DLD1 (cell line): Measurements from ENCODE around the gene PXMP4.
"Not testable (repeated sequence)": the region's sequence is repeated elsewhere in the genome, so short reads cannot be mapped to it uniquely, and the experiment has no call there.

Source experiments
- in situ Hi-C: cut with HindIII; loops from 2 replicates; pipeline ENCODE4 v1.10.0; 2017; ENCODE audit warnings: low sequenced_read_pairs

Gene PXMP4

DNA sequence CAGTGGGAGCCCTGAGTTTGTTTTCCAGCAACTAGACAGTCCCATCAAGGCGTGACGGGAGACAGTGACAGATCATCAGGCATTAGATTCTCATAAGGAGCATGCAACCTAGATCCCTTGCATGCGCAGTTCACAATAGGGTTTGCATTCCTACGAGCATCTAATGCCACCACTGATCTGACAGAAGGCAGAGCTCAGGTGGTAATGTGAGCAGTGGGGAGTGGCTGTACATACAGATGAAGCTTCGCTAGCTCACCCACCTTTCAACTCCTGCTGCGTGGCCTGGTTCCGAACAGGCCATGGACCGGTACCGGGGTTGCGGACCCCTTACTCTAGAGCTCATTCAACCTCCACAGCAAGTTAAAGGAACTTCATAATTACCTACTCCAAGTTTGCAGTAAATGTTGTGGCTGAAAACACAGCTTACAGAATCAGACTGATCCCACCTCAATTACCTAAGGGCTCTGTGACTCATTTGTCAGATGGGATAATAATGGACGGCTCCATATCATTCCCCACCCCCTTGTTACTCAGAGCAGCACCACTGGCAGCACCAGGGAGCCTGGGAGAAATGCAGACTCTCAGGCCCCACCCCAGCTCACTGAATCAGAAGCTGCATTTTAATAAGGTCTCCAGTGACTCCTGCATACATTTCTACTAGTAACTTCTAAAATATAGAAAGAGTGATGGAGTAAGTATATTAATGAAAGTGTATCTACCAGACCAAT lies 15.7 kb downstream of the PXMP4 start:
- in situ Hi-C loops = no loop called here

DNA sequence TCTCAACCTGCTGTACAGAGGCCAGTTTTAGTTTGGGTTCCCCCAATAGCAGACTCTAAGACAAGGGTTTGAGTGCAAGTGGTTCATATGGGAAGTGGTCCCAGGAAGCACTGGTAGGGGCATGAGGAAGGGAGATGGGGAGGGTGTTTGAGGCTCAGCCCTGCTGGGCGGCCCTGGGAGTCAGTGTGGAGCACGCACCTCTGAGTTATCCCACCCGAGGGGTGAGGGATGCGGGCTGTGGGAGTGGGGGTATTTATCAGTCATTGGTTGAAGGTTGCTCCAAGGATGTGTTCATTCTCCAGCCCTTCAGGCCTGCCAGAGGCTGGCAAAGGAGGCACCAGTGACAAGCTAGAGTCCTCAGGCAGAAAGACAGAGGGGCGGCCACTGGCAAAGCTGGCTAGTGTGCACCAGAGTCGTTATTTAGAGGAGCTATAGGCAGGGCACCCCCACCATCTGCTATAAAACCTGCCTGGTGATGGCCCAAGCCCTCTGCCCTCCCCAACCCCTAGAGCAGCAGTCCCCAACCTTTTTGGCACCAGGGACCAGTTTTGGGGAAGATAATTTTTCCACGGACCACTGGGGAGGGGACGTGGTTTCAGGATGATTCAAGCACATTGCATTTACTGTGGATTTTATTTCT lies 16.5 kb downstream of the PXMP4 start:
- in situ Hi-C loops = no loop called here

DNA sequence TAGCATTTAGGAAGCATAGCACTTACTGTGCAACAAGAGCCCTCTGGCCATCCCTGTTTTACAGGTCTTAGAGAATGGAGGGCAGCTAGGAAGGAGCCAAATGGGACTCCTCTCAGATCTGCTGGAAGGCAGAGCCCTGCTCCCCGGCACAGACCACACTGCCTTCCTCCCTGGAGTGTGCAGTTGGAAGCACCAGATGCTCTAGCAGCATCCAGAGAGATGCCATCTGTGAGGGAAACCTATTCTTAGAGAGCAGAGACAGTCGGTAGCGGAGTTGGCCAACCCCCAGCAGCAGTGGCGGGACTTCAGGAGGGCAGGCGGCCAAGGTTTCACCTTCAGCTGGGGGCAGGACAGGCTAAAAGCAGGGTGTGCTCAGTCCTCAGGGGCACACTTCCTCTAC lies 17.2 kb downstream of the PXMP4 start:
- in situ Hi-C loops = no loop called here

DNA sequence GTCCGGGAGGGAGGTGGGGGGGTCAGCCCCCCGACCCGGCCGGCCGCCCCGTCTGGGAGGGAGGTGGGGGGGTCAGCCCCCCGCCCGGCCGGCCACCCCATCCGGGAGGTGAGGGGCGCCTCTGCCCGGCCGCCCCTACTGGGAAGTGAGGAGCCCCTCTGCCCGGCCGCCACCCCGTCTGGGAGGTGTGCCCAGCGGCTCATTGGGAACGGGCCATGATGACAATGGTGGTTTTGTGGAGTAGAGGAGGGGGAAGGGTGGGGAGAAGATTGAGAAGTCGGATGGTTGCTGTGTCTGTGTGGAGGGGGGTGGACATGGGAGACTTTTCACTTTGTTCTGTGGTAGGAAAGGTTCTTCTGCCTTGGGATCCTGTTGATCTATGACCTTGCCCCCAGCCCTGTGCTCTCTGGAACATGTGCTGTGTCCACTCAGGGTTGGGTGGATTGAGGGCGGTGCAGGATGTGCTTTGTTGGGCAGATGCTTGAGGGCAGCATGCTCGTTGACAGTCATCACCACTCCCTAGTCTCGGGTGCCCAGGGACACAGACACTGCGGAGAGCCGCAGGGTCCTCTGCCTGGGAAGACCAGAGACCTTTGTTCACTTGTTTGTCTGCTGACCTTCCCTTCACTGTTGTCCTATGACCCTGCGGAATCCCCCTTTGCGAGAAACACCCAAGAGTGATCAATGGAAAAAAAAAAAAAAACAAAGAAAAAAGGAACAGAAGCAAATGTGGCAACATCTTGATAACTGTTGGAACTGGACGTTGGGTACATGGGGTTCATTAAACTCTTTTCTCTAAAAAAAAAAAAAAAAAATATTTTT lies 18.3 kb downstream of the PXMP4 start:
- in situ Hi-C loops = no loop called here

DNA sequence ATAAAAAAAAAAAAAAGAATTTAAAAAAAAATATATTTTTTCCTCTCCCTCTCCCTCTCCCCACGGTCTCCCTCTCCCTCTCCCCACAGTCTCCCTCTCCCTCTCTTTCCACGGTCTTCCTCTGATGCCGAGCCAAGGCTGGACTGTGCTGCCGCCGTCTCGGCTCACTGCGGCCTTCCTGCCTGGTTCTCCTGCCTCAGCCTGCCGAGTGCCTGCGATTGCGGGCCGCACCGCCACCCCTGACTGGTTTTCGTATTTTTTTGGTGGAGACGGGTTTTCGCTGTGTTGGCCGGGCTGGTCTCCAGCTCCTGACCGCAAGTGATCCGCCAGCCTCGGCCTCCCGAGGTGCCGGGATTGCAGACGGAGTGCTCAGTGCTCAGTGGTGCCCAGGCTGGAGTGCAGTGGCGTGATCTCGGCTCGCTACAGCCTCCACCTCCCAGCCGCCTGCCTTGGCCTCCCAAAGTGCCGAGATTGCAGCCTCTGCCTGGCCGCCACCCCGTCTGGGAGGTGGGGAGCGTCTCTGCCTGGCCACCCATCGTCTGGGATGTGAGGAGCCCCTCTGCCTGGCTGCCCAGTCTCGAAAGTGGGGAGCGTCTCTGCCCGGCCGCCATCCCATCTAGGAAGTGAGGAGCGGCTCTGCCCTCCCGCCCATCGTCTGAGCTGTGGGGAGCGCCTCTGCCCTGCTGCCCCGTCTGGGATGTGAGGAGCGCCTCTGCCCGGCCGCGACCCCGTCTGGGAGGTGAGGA lies 19.2 kb downstream of the PXMP4 start:
- in situ Hi-C loops = not testable (repeated sequence)

DNA sequence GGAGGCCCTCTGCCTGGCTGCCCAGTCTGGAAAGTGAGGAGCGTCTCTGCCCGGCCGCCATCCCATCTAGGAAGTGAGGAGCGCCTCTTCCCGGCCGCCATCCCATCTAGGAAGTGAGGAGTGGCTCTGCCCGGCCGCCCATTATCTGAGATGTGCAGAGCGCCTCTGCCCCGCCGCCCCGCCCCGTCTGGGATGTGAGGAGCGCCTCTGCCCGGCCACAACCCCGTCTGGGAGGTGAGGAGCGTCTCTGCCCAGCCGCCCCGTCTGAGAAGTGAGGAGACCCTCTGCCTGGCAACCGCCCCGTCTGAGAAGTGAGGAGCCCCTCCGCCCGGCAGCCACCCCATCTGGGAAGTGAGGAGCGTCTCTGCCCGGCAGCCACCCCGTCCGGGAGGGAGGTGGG lies 21.1 kb downstream of the PXMP4 start:
- in situ Hi-C loops = not testable (repeated sequence)

DNA sequence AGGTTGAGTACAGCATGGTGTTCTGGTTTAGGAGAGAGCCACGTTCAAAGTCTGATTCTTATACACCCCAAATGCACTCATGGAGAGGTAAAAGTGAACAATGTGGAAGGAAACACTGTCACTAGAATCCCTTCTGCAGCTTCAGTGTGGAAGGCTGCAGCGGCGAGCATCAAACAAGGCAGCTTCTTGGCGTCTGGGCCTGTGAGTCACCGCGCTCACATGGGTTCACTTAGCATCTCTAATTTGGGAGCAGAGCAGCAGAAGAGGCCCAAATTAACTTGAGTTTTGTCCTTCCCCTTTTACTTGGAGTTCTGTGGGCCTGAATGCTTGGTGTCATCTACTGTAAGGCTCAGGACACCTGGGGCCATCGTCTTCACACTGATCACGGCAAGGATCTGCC lies 23.0 kb downstream of the PXMP4 start:
- in situ Hi-C loops = no loop called here

DNA sequence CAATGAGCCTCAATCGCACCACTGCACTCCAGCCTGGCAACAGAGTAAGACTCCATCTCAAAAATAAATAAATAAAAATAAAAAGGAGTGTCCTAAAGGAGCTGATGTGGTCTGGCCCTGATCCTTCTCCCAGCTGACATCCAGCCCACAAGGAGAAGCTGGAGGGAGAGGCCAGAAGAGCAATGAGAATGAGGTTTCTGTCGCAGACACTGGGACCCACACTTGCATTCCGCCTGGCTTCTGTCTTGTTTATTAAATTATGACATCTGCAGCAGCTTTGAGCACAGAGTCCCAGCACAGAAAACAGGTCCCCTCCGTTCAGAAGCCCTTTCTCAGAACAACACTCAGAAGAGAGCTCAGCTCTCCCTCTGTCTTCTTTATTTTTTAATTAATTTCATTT lies 23.7 kb downstream of the PXMP4 start:
- in situ Hi-C loops = no loop called here

DNA sequence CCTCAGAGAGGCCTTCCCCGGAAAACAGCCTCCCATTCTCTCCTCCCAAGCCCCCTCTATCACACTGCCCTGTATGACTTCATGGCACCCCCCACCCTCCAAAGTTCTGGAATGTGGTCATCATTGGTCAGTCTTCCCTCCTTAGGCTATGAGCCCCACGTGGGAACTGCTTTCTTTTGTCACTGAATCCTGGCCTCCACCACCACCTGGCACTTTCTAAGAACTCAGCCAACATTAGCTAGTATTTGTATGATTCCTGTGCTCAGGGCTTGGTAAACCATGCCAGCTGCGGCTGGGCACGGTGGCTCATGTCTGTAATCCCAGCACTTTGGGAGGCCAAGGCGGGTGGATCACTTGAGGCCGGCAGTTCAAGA lies 25.5 kb downstream of the PXMP4 start:
- in situ Hi-C loops = no loop called here

DNA sequence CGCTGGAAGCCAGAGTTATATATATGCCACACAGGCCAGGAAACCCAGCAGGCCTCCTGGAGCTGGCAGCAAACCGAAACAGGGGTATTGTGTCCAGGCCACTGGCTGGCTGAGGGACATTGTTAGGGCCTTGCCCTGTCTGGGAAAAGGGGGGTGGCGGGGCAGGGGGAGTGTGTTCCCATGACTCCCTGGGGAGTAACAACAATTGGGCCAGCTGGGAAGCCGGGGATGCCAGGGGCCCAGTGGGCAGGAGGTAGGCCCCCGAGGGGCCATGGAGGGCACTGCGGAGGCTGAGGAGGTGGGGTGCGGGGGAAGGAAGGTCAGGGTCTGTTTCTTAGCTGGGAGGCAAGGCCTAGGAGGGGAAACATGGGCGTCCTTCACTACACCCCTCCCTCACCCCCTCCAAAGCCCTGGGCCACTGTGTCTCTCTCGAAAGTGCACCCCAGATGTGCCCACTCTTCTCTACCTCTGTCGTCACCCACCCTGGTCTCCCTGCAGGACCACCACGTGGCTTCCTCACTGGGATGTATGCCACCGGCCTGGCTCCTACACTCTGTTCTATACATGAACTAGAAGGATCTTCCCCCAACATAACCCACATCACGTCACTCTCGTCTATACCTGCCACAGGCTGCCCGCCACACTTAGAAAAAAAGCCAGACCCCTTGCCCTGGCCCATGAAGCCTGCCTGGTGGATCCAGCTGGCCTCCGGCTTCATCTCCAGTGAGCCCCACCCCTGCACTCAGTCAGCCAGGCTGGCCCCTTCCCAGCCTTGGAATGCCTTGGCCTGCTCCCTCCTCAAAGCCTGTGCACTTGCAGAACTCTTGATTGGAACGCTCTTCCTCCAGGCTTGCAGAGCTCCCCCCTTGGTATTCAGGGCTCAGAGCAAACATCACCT lies 26.1 kb downstream of the PXMP4 start:
- in situ Hi-C loops = no loop called here

DNA sequence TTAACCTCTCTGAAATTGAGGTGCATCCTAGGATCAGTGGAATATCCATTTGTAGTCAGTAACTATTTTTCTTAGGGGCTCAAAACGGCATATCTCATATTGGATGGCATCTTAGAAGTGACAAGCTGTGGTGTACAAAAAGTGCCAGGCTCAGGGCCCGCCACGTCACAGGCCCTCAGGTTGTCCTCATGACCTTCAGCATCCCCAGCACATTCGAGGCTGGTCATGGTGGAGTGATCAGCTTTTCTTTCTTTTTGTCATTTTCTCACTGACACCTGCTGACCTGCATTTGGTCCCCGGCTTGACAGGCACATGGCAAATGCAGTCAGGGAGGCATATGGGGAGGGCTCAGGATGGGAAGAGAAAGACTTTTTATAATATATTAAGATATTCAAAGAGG lies 26.8 kb downstream of the PXMP4 start:
- in situ Hi-C loops = no loop called here

DNA sequence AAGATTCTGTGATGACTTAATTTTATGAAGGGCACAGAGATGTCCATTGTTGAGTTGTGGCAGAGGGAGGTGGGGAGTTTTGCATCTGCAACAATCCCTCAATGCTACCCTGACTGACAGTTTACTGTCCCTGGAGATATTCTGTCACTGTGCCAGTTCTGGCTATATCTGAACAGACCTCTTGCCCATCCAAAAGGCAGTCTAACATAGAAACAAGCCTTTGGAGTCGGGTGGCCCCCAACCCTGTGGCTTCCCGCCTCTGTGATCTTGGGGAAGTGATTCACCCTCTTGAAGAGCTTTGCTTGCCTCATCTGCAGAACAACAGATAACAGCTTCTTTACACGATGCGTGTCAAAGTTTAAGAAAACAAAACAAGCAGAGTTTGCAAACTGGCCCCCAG lies 30.1 kb downstream of the PXMP4 start:
- in situ Hi-C loops = no loop called here

DNA sequence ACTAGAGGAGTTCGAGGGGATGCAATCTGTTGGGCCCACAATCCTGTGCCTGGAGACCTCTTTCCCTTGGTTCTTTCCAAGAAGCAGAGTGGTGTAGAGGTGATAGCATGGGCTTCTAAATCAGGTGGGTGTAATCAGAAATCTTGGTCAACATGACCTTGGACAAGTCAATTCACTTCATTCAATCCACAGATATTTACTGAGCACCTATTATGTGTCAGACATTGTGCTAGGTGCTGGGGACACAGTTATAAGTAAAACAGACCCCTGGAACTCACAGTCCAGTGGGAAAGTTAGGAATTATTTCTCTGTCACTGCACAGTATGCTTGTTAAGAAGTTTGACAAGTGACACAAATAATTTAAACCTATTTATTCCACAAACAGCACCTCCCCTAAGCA lies 30.6 kb downstream of the PXMP4 start:
- in situ Hi-C loops = no loop called here

DNA sequence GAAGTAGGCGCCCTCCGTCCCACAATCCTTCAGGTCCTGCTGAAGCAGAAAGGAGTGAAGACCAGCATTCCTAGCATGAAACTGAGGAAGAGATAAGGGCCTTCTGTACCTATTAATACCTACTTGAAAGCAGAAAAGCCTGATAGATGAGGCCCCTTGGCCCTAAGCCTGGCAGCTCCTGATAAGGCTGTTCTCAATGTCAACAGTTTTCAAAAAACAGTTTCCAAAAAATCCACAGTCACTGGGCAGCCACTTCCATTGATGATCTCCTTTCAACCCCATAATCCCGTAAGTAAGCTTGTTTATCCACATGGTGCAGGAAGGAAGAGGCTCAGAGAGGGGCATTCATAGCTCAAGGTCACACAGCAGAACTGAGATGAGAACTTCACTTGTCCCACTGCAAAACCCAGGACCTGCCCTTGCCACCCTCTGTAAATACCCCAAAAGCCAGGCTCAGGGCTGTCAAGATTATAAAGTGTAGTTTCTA lies 31.1 kb downstream of the PXMP4 start:
- in situ Hi-C loops = no loop called here

DNA sequence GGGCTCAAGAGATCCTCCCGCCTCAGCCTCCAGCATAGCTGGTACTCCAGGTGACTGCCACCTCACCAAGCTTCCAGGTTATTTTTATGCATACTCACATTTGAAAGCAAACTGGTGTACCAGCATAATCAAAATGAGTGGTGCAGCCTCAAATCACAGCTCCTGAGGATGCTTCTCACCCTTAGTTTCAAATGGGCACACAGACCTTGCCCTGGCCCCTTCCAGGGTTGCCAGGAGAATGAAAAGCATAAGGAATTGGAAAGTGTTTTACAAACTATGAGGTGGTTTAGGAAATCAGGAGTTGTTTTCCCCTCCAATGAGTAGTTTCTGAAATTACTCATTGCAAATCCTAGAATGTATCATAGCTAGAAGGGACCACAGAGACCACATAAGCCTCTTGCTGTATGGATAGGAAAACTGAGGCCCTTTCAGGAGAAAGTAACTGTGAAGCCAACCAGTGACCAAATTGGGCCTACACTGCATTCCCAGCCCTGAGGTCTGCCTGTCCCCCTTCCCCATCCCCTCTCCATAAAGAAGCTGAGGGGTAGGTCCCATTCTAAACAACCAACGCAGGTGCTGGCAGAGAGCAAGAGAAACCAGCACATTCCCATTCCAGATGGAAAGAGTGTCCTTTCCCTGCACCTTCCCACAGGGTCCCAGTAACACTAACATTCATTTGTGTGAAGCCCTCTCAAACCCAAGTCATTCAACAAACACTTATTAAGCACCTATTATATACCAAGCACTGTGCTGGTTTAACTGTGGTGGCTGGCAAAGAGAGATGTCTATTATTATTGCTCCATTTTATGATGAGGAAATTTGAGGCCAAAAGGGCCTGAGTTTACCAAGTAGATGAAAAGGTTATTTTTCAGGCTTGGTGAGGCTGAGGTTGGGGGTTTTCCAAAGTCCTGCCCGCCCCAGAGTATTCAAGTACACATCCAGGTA lies 31.8 kb downstream of the PXMP4 start:
- in situ Hi-C loops = no loop called here

DNA sequence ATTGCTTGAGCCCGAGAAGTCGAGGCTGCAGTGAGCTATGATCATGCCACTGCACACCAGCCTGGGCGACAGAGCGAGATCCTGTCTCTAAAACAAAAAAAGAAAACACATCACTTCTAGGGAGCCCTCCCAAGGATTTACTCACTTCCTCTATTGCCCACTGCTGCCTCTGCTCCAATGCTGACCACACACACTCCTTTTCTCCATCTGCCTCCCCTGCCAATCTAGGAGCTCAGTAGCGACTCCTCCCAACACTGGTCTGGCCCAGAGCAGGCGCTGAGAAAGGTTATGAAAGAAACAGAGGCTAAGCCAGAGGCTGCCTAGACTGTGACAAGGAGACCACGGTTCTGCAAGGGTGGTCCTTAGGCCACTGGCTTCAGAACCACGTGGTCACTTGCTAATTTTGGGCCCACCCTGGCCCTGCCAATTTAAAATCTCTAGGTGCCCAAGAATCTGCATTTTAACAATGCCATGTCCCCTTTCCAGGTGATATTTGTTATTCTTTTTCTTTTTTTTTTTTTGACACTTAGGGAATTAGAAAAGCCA lies 32.7 kb downstream of the PXMP4 start:
- in situ Hi-C loops = no loop called here

DNA sequence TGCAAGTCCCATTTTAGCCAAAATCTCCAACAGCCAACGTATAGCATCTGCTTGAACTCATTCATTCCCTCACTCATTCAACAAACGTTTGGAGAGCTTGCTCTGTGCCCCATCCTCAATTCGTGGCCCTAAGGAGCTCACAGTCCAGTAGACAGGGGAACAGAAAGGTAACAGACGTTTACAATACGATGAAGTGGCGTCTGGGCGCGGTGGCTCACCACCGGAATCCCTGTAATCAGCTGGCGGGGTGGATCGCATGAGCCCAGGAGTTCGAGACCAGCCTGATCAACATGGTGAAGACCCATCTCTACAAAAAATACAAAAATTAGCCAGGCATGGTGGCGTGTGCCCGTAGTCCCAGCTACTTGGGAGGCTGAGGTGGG lies 33.1 kb downstream of the PXMP4 start:
- in situ Hi-C loops = no loop called here

DNA sequence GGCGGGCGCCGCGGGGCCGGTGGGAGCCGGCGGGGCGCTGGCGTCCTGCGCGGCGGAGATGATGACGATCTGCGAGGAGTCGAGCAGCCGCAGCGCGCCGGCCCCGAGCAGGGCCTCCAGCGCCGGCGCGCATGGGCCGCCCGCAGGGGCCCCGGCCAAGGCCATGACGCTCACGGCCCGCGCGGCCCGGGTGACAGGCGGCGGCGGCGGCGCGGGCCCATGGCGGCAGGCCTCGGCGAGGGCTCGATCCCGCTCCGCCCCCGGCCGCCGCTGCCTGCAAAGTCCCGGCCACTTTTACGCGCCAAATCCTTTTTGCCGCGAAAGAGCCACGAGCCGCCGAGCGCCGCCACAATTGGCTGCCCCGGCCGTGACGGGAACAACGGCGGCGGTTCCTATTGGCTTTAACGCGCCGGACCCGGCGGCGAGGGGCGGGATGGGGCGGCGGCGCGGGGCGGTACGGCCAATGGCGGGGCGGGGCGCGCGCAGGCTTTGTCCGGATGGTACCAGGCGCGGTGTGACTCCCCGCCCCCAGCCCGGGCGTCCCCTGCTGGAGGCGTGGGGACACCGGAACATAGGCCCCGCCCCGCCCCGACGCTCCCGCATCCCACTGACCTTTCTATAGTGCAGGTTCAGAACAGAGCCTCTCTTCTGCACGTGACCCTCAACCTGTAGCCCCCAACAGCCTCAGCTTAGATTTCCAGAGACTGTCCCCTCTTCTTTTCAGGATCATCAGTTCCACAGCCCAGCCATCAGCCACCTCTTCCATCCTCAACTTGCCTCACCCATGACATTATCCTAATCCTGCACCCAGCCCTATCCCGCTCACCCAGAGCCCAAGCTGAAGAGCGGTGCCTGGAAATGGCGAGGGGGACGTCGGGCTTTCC lies 33.8 kb downstream of the PXMP4 start, which contains the start of gene E2F1:
E2F1 (minus strand) TSS at position 286 of the 884 bp plus-strand sequence; CDS start at position 165, 121 bp downstream.
- in situ Hi-C loops = no loop called here
